Activated naive CD8-positive, alpha-beta T cell treated with anti-CD3 and anti-CD28 coated beads, Interleukin-2, amount 50 U/mL, for 16 hours (primary cell): ENCODE data around the gene ATRNL1.

Experiments used
- DNase-seq: peaks from one replicate; pipeline ENCODE4 v3.0.0-alpha.2; 2020; ENCODE audit warnings: low read depth, low spot score

ATRNL1 gene

GRCh38 chr10:115895166-115895565 lies 802.0 kb downstream of the ATRNL1 start:
- no peak for DNase-seq

- no peak for DNase-seq
These were observed 805.1 kb downstream of the ATRNL1 start for GRCh38 chr10:115898242-115898641.

- no peak for DNase-seq
These were observed 809.4 kb downstream of the ATRNL1 start for GRCh38 chr10:115902596-115902995.

- no peak for DNase-seq
These were observed 810.0 kb downstream of the ATRNL1 start for GRCh38 chr10:115903207-115903606.

GRCh38 chr10:115903845-115904244 lies 810.7 kb downstream of the ATRNL1 start:
- DNase-seq, result no peak

- no peak for DNase-seq
These were observed 815.9 kb downstream of the ATRNL1 start for GRCh38 chr10:115909037-115909436.

GRCh38 chr10:115909962-115910731 lies 817.0 kb downstream of the ATRNL1 start:
- no peak for DNase-seq

GRCh38 chr10:115914475-115914874 lies 821.3 kb downstream of the ATRNL1 start:
- no peak for DNase-seq

GRCh38 chr10:115915429-115915828 lies 822.3 kb downstream of the ATRNL1 start:
- DNase-seq, result no peak

- DNase-seq, result no peak
These were observed 825.6 kb downstream of the ATRNL1 start for GRCh38 chr10:115918812-115919211.

GRCh38 chr10:115921795-115922194 lies 828.6 kb downstream of the ATRNL1 start:
- DNase-seq, result no peak

- DNase-seq, result no peak
These were observed 838.1 kb downstream of the ATRNL1 start for GRCh38 chr10:115931309-115931708.

GRCh38 chr10:115932099-115932498 lies 838.9 kb downstream of the ATRNL1 start:
- DNase-seq, result no peak

GRCh38 chr10:115933098-115933497 lies 839.9 kb downstream of the ATRNL1 start:
- no peak for DNase-seq

GRCh38 chr10:115935731-115936130 lies 842.6 kb downstream of the ATRNL1 start:
- DNase-seq, result no peak

- no peak for DNase-seq
These were observed 844.0 kb downstream of the ATRNL1 start for GRCh38 chr10:115936926-115937767.

GRCh38 chr10:115937768-115938056 lies 844.5 kb downstream of the ATRNL1 start:
- no peak for DNase-seq

- no peak for DNase-seq
These were observed 846.1 kb downstream of the ATRNL1 start for GRCh38 chr10:115939101-115939854.

- DNase-seq, result no peak
These were observed 848.2 kb downstream of the ATRNL1 start for GRCh38 chr10:115941361-115941771.

- DNase-seq, result no peak
These were observed 848.9 kb downstream of the ATRNL1 start for GRCh38 chr10:115942101-115942500.

- DNase-seq, result no peak
These were observed 851.4 kb downstream of the ATRNL1 start for GRCh38 chr10:115944538-115944937.

GRCh38 chr10:115945701-115946445 lies 852.7 kb downstream of the ATRNL1 start:
- no peak for DNase-seq
